ENCODE data around the gene KITLG.
"Not testable (repeated sequence)": the region's sequence is repeated elsewhere in the genome, so short reads cannot be mapped to it uniquely, and the experiment has no call there.

The KITLG gene, protein sequence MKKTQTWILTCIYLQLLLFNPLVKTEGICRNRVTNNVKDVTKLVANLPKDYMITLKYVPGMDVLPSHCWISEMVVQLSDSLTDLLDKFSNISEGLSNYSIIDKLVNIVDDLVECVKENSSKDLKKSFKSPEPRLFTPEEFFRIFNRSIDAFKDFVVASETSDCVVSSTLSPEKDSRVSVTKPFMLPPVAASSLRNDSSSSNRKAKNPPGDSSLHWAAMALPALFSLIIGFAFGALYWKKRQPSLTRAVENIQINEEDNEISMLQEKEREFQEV

DNA sequence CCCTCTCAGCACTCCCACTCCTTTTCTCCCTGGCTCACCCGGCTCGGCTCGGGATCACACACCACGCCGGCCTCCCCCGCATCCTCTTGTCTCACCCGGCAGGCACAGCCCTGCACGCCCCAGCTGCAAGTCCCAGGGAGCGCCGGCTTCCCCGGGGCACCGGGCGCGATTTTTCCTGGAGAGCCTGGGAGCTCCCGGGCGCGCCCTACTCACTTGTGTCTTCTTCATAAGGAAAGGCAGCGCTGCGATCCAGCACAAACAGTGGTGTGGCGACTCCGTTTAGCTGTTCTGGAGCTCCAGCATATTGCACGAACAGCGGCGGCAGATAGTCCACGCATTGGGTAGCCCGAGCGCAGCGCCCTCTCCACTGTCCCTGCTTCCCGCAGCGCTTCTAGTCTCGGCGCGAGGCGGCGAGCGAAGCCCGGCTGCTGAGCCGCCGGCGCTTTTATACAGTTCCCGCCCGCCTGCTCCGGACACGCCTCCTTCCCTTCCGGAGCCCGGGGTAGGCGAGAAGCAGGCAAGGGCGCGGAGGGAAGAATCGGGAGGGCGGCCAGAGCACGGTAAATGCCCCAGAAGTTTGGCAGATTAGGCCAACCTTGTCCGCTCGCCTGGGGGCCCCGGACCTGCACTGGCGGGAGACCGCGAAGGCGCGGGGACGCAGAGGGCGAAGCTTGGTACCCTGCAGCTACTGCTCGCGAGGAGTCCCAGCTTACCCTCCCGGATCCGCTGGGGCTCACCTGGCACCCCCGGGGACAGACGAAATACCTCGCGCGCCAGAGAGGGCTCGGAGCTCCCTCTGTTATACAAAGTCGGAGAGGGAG, at the start of gene KITLG:
KITLG (minus strand) TSS at position 421 of the 821 bp plus-strand sequence; CDS start at position 228, 193 bp downstream.
- peak; percentile 56 for DNase-seq

DNA sequence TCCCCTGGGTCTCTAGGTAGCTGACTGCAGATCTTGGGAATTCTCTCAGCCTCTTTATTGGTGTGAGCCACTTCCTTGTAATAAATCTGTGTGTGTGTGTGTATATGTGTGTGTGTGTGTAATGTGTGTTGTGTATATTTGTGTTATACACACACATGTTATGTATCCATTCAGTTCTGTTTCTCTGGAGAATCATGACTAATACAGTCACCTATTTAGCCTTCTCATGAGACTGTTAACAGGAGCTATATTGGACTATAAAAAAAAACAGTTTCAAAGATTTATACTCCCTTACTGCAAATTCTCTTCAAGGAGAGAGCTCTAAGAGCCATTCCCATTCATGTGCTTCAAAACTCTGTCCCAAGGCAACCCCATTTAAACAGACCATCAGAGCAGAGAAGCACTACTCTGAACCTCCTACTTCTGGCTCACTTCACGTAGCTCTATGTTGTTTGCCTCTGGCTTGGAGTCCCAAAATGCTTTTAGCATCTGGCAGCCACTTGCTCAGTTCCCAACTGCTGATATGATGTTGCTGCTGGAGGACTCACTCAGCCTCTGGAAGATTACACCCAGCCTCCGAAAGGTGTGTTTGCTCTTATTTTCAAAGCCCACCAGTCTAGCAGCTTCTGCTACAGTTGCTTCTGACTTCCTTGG, 48.7 kb upstream of the KITLG start:
- no peak for DNase-seq

DNA sequence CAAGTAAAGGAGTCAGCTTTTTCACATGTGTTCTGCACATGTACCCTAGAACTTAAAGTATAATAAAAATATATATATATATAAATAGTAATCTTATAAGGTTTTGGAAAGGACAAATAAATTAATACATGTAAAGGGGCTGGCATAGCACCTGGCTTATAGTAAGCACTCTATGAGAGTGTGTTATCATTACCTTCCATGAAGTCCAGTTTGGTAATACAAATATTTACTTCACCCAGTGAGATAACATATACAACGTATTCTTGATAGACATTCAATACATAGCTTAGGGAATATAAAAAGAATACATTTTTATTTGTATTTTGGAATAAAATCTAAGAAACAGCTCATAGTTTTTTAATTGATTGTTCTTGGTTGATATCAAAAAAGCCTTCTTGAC, 47.8 kb upstream of the KITLG start:
- not testable (repeated sequence) for DNase-seq

DNA sequence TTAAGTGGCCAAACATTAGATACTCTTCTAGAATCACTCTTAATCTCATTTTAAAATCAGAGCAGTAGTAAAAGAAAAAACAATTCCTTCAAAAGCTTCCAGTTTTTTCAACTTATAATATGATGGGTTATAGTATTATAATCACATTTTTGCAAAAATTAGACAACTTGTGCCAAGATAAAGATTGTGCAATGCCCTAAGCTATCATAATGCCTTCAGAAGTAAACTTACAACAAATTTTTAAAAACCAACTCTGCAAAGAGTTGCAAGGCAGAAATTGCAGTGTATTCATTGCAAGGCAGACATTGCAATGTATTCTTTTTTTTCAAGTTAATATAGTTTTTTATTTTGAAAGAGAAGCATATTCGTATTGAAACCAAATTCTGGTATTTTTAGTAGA, 47.2 kb upstream of the KITLG start:
- DNase-seq = no peak

DNA sequence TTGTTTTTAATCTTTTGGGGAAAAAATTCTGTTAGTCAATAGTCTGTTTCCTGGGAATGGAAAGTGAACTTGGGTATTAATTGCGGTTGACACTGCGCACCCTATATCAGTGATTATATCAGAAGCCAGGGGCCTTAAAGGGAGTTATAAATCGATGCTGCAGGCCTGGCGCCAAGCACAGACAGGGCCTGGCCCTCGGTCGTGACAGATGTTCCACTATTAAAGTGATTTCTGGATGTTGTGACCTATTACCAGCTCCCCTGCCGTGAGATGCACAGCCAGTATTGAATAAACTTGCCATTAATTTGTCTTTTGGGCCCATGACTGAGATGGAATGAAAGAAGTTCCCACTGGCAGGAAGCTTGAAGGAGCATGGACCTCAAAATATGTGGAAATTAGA, 45.1 kb upstream of the KITLG start:
- DNase-seq = no peak

DNA sequence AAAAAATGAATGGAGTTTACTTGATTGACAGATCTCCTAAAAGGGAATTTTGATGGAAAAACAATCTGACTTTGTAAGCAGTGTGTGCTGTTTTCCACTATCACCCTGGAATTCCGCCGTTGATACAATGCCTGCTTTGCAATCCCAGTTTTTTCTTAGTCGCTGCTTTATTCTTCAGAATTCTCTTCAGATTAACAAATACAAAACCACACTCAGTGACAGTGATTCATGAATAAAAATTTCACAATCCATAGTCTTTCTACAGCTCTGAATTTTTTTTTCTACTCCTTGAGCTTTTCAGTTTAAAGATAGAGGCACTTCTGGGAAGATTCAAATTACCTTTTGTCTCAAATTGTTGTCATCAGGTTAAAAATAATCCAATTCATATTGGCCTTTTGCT, 44.6 kb upstream of the KITLG start:
- DNase-seq = no peak

DNA sequence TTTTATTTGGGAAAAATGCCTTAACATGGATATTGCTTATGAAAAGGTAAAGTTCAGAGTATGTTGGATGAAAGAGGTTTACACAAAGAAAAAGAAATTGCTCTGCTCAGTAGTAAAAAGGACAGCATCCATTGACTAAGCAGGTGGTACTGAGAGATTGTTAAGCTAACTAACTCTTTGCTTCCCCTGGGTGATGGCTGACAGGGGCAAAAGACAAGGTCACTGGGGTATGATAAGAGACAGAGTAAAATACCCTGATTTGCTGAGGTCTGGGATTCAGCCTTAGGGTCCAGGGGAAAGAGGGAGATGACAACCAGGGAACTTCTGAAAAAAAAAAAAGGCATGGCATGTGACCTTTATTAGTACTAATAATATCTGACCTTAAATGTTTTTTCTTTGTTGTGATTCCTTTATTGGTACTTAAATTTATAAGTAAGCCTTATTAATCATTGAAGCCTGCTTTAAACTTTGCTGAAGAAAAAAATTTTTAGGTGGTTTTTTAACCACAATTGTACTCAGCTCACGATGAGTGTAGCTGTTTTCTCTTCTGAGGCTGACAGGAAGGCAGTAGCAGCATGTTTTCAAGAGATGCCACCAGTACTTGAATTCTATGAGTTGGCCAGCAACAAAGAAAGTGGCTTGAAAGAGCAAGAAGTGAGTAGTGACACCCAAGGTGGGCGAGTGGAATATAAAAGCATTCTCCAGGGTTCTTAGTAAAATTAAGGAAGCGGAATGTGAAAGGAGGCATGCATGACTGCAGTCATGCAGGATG, 43.7 kb upstream of the KITLG start:
- DNase-seq = no peak

DNA sequence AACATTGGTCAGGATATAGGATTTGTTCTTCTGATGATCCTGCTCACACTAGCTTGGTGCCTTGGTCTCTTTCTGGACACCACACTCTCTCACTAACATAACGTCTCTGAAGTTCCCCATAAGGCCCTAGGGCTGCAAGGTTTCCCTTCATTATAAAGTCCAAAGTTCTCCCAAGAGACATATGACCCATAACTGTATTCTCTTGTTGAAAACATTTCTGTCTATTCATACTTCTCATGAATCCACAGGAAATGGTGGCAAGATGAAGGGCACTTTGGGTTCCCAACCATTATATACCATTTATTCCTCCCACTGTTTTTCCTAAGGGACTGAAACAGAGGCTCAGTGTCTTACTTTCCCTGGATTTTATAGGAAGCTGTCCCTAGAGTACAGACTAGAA, 37.1 kb upstream of the KITLG start:
- no peak for DNase-seq

DNA sequence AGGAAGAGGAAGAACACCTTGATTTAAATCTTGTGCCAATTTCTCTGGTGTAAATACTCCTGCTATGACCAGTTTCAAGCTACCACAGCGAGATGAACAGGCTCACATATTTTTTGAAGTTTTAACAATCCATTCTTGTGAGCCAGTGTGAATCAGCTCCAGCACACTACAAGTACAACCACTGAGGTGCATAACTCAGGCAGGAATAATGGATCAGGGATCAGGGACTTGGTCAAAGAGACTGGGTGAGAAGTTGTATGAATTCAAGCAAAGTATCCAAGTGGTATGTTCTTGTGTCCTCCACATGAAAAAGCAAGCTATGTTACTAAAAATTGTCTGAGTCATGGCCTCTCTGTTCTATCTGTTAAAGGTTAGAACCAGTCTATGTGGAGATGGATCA, 35.2 kb upstream of the KITLG start:
- DNase-seq = no peak

DNA sequence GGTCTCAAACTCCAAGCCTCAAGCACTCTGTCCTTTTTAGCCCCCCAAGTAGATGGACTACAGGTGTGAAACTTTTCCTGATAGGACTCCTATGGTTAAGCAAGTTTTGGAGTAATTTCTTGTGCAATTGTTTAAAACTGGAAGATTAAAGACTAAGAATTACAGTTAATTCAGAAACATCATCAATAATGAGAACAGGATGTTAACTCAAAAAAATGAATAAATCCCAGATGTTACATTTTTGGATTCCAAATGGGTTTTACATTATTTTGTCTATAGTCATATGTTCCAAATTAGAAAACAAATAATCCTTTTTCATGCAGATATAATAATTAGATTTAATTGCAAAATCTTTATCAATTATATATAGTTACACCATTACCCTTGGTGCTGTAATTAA, 24.4 kb upstream of the KITLG start:
- no peak for DNase-seq

DNA sequence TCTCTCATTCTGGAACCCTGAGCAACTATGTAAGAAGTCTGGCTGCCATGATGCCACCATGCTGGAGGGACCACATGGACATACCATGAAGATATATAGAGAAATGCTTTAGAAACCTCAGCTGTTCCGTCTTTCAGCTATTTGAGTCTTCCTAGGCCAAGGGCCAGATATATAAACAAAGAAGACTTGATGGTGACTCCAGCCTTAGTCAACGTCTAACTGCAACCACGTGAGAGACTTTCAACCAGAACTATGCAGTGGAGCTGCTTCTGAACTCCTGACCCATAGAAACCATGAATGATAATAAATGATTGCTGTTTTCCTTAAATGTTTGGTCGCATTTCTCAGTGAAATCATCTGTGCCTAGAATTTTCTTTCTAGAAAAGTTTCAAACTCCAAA, 20.0 kb upstream of the KITLG start:
- DNase-seq = no peak

DNA sequence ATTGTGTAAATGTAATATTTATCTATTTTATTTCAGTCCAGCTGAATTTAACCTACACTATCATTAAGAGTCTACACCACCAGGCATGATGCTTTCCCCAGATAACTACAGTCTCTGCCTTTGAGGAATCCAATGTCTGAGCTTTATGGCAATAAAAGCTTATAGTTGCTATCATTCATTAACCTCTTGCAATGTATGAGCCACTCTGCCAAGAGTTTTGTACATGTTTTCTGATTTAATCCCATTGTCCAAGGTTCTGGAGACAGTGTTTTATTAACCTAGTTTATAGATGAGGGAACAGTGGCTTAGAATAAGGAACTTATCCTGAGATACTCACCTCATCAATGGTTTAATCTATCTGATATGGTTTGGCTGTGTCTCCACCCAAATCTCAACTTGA, 17.1 kb upstream of the KITLG start:
- DNase-seq = no peak

DNA sequence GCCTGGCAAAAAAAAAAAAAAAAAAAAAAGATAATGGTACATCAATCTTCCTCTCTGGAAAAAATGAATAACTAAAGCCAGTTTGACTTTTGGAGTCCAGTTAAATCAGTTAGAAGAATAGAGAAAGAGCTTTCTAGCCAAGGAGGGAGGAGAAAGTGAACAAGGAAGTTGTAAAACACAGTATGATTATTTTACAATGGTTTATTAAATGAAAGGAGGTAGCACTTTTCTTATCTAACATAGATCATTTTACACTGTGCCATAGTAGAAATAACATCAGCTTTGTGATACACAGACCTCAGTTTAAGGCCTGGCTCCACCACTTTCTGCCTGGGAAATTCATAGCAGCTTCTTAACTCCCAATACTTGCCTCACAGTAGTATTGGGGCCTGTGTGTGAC, 15.4 kb upstream of the KITLG start:
- DNase-seq = no peak

DNA sequence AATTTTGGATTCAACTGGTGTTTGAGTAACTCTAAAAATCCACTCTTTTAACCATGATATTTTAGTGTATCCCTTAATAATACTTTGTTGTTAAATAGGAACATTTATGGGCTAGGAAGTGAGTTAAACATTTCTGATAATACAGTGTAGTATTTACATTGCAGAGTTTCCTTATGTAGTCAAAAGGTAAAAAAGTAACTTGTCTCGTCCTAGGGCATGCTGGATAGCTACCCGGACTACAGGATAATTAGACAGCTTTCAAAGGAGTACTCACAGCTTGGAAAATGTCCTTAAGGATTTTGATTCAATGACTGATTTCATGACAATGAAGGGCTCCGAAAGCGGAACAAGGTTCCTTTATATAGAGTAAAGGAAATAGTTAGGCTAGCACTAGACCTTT, 14.5 kb upstream of the KITLG start:
- no peak for DNase-seq

DNA sequence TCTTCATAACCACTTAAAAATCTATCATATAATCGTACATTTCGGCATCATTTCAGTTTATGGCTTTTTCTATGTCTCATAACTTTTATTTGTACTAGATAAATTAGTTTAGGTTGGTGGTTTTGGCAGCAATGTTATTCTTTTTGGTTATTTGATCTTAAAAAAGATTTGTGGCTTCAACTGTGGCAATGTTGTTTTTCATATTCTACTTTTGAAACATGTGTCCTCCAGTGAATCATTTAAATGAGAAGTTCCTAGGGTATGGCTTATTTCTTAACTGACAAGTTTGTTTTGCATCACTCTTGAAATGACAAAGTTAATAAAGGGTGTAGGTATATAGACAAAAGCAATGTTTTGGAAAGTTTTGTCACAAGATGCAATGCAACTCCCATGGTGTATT, 11.1 kb upstream of the KITLG start:
- DNase-seq = no peak

DNA sequence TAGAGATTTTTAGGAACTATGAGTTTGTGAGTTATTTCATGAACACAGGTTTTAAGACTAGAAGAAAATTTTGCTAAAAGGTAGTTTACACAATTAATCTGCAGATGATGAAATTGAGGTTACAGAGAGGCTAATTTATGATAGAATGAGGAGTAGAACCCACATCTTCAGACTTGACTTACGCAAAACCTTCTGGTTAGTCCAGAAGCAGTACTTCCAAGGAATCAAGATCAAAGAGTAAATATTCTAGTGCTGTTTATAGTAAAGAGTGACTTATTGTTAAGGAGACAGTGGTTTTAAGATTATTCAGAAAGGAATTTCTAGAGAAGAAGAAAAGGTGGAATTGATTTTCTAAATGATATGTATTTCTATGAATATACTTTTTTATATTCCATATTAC, 10.6 kb upstream of the KITLG start:
- DNase-seq = no peak

DNA sequence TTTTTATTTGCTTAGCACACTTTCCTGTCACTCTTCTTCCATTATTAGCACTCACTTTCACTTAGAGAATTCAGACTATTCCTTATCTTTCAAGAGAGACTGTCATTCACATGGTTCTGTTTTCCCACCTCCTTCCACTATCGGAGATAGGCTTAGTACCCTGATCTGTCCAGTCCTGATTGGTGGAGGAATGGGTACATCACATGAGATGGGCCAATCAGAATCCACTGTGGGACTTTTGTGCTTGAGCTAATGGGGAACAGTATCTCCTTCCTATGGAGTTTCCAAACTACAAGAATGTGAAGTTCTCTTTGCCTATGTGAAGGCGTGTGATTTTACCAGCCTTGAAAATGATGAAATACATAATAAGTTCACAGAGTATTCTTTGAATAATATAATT, 4.8 kb upstream of the KITLG start:
- no peak for DNase-seq

DNA sequence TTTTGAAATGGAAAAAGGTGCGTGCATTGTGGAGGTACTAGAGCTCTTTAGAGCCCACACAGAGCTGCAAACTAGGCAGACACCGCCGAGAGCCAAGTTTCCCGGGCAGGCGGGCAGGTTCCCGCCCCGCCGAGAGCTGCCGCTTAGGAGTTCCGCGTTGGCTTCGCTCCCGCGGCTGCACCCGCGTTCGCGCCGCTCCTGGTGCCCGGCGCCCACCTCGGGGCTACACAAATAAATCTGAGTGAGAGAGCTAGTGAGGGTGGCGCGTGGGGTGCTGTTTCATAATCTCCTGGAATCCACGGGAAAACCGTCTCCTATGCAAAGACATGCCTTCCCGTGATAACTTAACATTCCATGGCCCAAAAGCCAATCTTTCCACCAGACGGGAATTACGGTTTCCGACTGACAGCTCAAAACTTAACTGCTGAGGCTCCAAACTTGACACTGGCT, 645 bp downstream of the KITLG start:
- no peak for DNase-seq

DNA sequence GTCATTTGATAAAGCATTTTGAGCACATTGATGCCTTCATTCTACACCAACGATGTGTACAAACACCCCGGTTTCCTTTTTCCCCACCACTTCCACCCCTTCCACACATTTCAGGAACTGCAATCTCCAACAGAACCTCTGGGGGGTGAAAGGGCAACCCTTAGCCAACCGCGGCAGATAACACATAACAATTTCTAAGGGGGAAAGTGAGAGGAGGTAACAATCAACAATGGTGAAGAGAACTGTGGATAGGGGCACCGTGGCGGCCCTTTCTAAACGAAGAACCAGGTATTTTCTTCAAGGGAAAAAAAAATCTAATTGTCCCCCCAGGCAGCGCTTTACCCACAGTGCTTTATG, 1.1 kb downstream of the KITLG start:
- DNase-seq = peak; percentile 8

DNA sequence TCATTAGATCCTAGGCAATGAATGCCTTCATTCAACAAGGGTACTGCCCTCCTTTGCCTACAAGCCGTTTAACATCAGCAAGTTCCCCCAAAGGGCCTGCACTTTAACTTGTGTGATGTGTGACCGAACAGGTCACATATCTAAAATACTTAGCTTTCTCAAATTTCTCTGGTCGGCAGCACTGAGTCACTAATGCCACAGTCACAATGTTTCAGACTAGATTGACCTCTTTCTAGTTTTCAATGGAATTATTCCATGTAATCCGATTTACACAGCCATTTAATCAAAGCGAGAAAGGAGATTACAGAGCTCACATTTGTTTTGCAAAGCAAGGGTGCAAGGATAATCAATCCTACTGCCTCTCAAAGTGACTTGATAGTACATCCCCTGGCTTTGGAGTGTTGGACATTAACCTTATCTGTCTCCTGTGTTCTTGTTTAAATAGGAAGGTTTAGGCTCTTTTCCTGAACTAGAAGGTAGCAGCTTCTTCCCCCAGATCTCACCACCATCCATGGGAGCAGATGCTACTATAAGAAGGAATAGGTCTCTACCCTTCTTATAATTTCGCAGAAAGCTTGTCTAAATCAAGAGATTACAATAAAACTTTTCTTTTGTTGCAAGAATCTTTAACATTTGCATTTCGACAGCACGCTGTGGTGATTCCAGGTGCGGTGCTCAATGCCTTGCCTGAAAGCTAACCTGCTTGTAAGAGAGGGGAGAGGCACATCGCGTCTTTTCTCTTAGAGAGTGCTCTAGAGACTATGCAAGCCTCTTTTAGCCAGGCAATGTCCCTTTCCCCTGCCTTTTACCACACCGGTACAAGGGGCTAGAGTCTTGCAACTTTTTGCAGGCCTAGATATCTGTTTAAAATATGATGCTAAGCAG, 1.8 kb downstream of the KITLG start:
- no peak for DNase-seq

DNA sequence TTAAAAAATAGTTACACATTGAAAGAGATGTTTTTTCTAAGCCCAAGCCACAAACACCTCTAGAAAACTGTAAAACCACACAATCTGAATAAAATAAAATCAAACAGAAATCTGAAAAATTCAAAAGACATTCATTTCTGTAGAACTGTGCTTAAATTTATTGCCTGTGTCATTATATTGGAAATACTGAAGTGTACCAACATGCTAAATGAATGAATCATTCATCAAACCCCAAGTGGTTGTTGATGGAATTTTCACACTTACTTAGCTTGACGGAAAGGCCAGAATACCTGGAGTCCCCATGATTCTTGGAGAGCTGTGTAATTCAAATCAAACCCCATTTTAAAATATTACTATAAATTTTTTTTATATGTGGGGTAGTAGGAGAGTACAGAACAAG, 2.7 kb downstream of the KITLG start:
- no peak for DNase-seq

DNA sequence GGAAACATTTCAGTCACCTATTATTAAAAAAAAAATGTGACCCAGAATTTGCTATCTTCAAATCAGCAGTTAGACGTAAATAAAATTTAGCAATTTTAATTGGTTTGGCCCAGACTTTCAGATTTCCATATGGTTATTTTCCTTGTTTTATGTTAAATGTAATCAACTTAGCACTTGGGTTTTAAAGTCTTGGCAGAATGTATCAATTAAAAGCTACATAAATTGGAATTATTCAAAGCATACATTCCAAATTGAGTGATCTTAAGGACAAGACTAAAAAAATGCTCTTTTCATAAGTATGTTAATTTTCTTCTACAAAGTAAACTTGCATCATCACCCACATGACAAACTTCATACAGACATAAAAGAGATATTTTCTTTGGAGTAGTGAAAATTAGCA, 3.4 kb downstream of the KITLG start:
- no peak for DNase-seq

Measured in activated CD4-positive, alpha-beta T cell treated with anti-CD3 and anti-CD28 coated beads, Interleukin-2, Interleukin-6, amounts not matched to agents 100 ng/mL and 50 ng/mL, durations not matched to agents 16 hours and 8 hours (primary cell).